ENCODE measurements around the gene OBSCN.

GRCh38 chr1:228171221-228171891 lies 36.5 kb upstream of the OBSCN start:
- TF ChIP-seq RAD21 (IDR thresholded peaks at IDR 0.05; ENCODE audit: low read length) (no peak), SMC3 (IDR thresholded peaks at IDR 0.05; ENCODE audit: low read depth, low read length) (no peak), CTCF (conservative IDR thresholded peaks at IDR 0.05; ENCODE audit: low read depth, low read length) (no peak), NFE2L2 (IDR thresholded peaks at IDR 0.05; ENCODE audit: low read depth, low read length) (no peak), POLR2A (IDR thresholded peaks at IDR 0.05; ENCODE audit: low read depth, low read length) (no peak), MAZ (IDR thresholded peaks at IDR 0.05; ENCODE audit: borderline replicate concordance, low read depth, low read length) (no peak), FOS (IDR thresholded peaks at IDR 0.05; ENCODE audit: low read depth, low read length) (no peak), MAFK (IDR thresholded peaks at IDR 0.05; ENCODE audit: low read depth, low read length) (no peak), USF2 (IDR thresholded peaks at IDR 0.05; ENCODE audit: low read depth, low read length) (no peak), RCOR1 (IDR thresholded peaks at IDR 0.05; ENCODE audit: insufficient replicate concordance, low read length) (no peak), CHD1 (IDR thresholded peaks at IDR 0.05; ENCODE audit: low read depth, low read length) (no peak), BHLHE40 (IDR thresholded peaks at IDR 0.05; ENCODE audit: low read depth, low read length) (no peak), RFX5 (IDR thresholded peaks at IDR 0.05; ENCODE audit: low read depth, low read length) (no peak), CEBPB (IDR thresholded peaks at IDR 0.05; ENCODE audit: low read depth, low read length) (no peak)
